HepG2 (cell line): Measurements from ENCODE around the gene CCDC66. TPM values are rescaled to one million over a fixed set of nuclear protein-coding genes. Genes with fewer than 3 reads are reported as not detected.

Source experiments
- ATF7-NPFF ChIP-seq: sonication (generic); formaldehyde crosslinking; IDR thresholded peaks from 2 replicates; pipeline ENCODE4 v1.8.1; 2023; ENCODE audit warnings: mild to moderate bottlenecking, low read depth, missing genetic modification reagents, moderate library complexity
- CENPX ChIP-seq: sonication (generic); formaldehyde crosslinking; IDR thresholded peaks from 2 replicates; pipeline ENCODE4 v1.9.0; 2021; ENCODE audit warnings: mild to moderate bottlenecking, missing genetic modification reagents, moderate library complexity
- ELF3 ChIP-seq: IDR thresholded peaks from 2 replicates; pipeline ENCODE4 v1.6.1; 2016; ENCODE audit warnings: missing genetic modification reagents, missing compliant biosample characterization
- HOMEZ ChIP-seq: IDR thresholded peaks from 2 replicates; pipeline ENCODE4 v1.6.1; 2016; ENCODE audit warnings: low read depth
- IKZF4 ChIP-seq: sonication (generic); formaldehyde crosslinking; IDR thresholded peaks from 2 replicates; pipeline ENCODE4 v1.5.1; 2020; ENCODE audit warnings: borderline replicate concordance, mild to moderate bottlenecking, low read depth, missing genetic modification reagents; ENCODE audit errors: not compliant biosample characterization
- JUNB ChIP-seq: sonication (generic); formaldehyde crosslinking; IDR thresholded peaks from 2 replicates; pipeline ENCODE4 v1.8.0; 2022; ENCODE audit warnings: missing genetic modification reagents, mild to moderate bottlenecking, borderline replicate concordance
- MED8 ChIP-seq: sonication (generic); formaldehyde crosslinking; IDR thresholded peaks from 2 replicates; pipeline ENCODE4 v1.8.1; 2023; ENCODE audit warnings: mild to moderate bottlenecking, missing genetic modification reagents; ENCODE audit not compliant: insufficient replicate concordance
- SIN3A ChIP-seq: IDR thresholded peaks from 2 replicates; pipeline ENCODE4 v1.6.1; 2011; ENCODE audit warnings: low read depth, mild to moderate bottlenecking, control low read depth, low read length, borderline replicate concordance
- SOX6 ChIP-seq, 2 experiments: fragments of 450-650 bp in 1 of 2; sonication (generic) in 1 of 2; formaldehyde crosslinking in 1 of 2; IDR thresholded peaks; 2 replicates each; pipeline versions ENCODE4 v1.4.0 to v1.6.1; 2017 to 2020; ENCODE audit warnings: antibody characterized with exemption in 1 of 2, mild to moderate bottlenecking in 1 of 2, missing genetic modification reagents in 1 of 2
- ZBTB10 ChIP-seq: sonication (generic); formaldehyde crosslinking; IDR thresholded peaks from 2 replicates; pipeline ENCODE4 v1.4.0; 2020; ENCODE audit warnings: missing genetic modification reagents, borderline replicate concordance
- ZFY ChIP-seq: sonication (generic); formaldehyde crosslinking; IDR thresholded peaks from 2 replicates; pipeline ENCODE4 v1.4.0; 2020; ENCODE audit warnings: missing genetic modification reagents
- ZNF253 ChIP-seq: sonication (generic); formaldehyde crosslinking; IDR thresholded peaks from 2 replicates; pipeline ENCODE4 v1.8.0; 2022; ENCODE audit warnings: mild to moderate bottlenecking, missing genetic modification reagents, borderline replicate concordance
- ZNF501 ChIP-seq: sonication (generic); formaldehyde crosslinking; IDR thresholded peaks from 2 replicates; pipeline ENCODE4 v1.5.1; 2020; ENCODE audit warnings: mild to moderate bottlenecking, moderate library complexity, missing genetic modification reagents
- ZNF510 ChIP-seq: sonication (generic); formaldehyde crosslinking; IDR thresholded peaks from 2 replicates; pipeline ENCODE4 v1.4.0; 2020; ENCODE audit warnings: low read depth, mild to moderate bottlenecking, missing genetic modification reagents
- ZNF792 ChIP-seq: IDR thresholded peaks from 2 replicates; pipeline ENCODE4 v1.6.1; 2016
- polyA plus RNA-seq, 8 experiments: library from polyadenylated mRNA; depleted of rRNA in 3 of 8; stranded (reverse) in 7 of 8; unstranded in 1 of 8; fragments of >200 nt; fragmentation: Illumina TruSeq in 4 of 8; extraction: Trizol in 4 of 8; gene quantifications; 2 replicates each; pipeline versions ENCODE4 v1.2.1 to v1.2.3, GENCODE V29; 2011 to 2016; ENCODE audit warnings: low read depth in 4 of 8, missing spikeins in 1 of 8, mixed read lengths in 1 of 8; ENCODE audit not compliant: insufficient read depth in 1 of 8
- total RNA-seq, 5 experiments: library from RNA; depleted of rRNA; stranded (reverse); fragments of >200 nt; fragmentation: Illumina TruSeq; extraction: Trizol; gene quantifications; 2 replicates each; pipeline ENCODE4 v1.2.3, GENCODE V29; 2016; ENCODE audit warnings: low read depth in 1 of 5
- TF ChIP-seq, protein P1 (sequence below): sonication (generic); formaldehyde crosslinking; IDR thresholded peaks from 2 replicates; pipeline ENCODE4 v1.4.0; 2020; ENCODE audit warnings: missing genetic modification reagents, borderline replicate concordance
- TF ChIP-seq, protein P2 (sequence below): IDR thresholded peaks from 2 replicates; pipeline ENCODE4 v1.6.1; 2016; ENCODE audit warnings: low read depth, control low read depth
- TF ChIP-seq, protein P3 (sequence below): sonication (generic); formaldehyde crosslinking; IDR thresholded peaks from 2 replicates; pipeline ENCODE4 v1.4.0; 2020; ENCODE audit warnings: mild to moderate bottlenecking, missing genetic modification reagents

The CCDC66 gene
- total and polyA plus RNA-seq, 2 of the 13 experiments (the other 11 are each of a cell fraction or from before 2014, with no cell fraction given) = 8.4 to 19.9 TPM

DNA sequence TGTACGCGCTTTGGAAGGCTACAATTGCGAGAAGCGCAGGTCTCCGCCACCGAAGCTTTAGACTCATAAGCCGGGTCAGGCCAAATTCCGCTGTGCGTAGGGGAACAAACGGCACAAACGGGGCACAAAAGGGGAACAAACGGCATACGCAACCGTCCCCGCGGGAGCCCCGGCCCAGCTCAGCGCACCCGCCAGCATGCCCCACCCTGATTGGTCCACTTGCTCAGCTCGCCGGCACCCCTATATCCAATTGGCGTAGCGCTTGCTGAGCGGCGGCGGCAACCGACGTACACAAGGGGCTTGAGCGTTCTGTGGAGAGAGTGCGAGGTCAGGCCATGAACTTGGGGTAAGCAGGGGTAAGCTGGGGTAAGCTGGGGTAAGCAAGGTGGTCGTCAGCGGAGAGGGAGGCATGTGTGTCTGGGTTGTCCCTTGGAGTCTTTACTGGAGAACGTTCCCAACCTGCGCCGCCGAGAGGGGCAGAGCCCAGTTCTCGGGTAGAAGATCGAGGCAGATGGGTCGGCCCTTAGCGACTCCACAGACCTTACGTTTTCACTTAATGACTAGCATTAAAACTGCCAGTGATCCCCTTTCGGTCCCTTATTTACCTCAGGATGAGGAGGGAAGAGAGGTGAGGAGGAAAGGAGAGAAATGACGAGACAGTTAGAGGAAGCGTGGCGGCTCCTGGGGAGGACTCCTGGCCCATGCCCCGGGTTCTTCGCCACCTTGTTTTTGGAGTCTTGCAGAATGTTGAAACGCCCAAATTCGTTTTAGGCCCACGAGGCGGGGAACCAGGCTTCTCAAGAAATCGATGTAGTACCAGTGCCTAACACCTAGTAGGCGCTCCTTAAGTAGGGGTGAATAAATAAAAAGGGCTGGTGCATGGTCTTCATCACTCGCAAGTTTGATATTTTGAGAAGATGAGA, at the start of gene CCDC66 (continued):
- peak; percentile 87 for TF ChIP-seq ZFY
- TF ChIP-seq ZNF510 (CRISPR knock-in tag) = no peak
- peak; percentile 87 for TF ChIP-seq ZBTB10 (CRISPR knock-in tag)
- TF ChIP-seq, protein P1, sequence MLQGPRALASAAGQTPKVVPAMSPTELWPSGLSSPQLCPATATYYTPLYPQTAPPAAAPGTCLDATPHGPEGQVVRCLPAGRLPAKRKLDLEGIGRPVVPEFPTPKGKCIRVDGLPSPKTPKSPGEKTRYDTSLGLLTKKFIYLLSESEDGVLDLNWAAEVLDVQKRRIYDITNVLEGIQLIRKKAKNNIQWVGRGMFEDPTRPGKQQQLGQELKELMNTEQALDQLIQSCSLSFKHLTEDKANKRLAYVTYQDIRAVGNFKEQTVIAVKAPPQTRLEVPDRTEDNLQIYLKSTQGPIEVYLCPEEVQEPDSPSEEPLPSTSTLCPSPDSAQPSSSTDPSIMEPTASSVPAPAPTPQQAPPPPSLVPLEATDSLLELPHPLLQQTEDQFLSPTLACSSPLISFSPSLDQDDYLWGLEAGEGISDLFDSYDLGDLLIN (CRISPR knock-in tag) = no peak
- TF ChIP-seq, protein P2, sequence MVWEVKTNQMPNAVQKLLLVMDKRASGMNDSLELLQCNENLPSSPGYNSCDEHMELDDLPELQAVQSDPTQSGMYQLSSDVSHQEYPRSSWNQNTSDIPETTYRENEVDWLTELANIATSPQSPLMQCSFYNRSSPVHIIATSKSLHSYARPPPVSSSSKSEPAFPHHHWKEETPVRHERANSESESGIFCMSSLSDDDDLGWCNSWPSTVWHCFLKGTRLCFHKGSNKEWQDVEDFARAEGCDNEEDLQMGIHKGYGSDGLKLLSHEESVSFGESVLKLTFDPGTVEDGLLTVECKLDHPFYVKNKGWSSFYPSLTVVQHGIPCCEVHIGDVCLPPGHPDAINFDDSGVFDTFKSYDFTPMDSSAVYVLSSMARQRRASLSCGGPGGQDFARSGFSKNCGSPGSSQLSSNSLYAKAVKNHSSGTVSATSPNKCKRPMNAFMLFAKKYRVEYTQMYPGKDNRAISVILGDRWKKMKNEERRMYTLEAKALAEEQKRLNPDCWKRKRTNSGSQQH = peak; percentile 76; the same call in 1 of the 2 replicates
- 0 out of 2 replicates have a peak, but pooled peaks have one; percentile 49 for TF ChIP-seq ELF3
- no peak for TF ChIP-seq SOX6 (IDR thresholded peaks at IDR 0.05)
- peak; percentile 63 for TF ChIP-seq SOX6 (CRISPR knock-in tag; IDR thresholded peaks at IDR 0.05)
- TF ChIP-seq SIN3A = no peak
- TF ChIP-seq CENPX (CRISPR knock-in tag) = no peak
- peak; percentile 49; the same call in 1 of the 2 replicates for TF ChIP-seq ZNF792
- TF ChIP-seq HOMEZ (CRISPR knock-in tag) = no peak
- no peak for TF ChIP-seq IKZF4 (CRISPR knock-in tag)
- no peak for TF ChIP-seq MED8 (CRISPR knock-in tag)
- peak; percentile 86 for TF ChIP-seq ZNF501 (CRISPR knock-in tag)
- TF ChIP-seq ZNF253 = peak; percentile 65; the same call in 1 of the 2 replicates
- no peak; the same call in 1 of the 2 replicates for TF ChIP-seq JUNB (CRISPR knock-in tag)
- peak; percentile 83; the same call in 1 of the 2 replicates for TF ChIP-seq ATF7-NPFF (CRISPR knock-in tag)
- TF ChIP-seq, protein P3, sequence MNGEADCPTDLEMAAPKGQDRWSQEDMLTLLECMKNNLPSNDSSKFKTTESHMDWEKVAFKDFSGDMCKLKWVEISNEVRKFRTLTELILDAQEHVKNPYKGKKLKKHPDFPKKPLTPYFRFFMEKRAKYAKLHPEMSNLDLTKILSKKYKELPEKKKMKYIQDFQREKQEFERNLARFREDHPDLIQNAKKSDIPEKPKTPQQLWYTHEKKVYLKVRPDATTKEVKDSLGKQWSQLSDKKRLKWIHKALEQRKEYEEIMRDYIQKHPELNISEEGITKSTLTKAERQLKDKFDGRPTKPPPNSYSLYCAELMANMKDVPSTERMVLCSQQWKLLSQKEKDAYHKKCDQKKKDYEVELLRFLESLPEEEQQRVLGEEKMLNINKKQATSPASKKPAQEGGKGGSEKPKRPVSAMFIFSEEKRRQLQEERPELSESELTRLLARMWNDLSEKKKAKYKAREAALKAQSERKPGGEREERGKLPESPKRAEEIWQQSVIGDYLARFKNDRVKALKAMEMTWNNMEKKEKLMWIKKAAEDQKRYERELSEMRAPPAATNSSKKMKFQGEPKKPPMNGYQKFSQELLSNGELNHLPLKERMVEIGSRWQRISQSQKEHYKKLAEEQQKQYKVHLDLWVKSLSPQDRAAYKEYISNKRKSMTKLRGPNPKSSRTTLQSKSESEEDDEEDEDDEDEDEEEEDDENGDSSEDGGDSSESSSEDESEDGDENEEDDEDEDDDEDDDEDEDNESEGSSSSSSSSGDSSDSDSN (CRISPR knock-in tag) = peak; percentile 46; the same call in 1 of the 2 replicates
